SK-N-SH (cell line): ENCODE data around the gene COL12A1. TPM values are rescaled to one million over a fixed set of nuclear protein-coding genes. Genes with fewer than 3 reads are reported as not detected.

ENCODE experiments used
- CTCF ChIA-PET: fragments of 300-600, 350-600 bp; formaldehyde crosslinking; extraction: SDS; loops from one replicate; lab custom pipeline; 2021; lab: Yijun Ruan, JAX
- POLR2A ChIA-PET: fragments of 350-600 bp; sonication (Branson Sonifier 250); formaldehyde crosslinking; extraction: SDS; loops from one replicate; lab custom pipeline; 2020; ENCODE audit warnings: antibody characterized with exemption, inconsistent platforms; lab: Yijun Ruan, JAX
- DNase-seq: peaks from one replicate; pipeline ENCODE4 v3.0.0; 2012
- H2AFZ ChIP-seq: fragments of 200-600 bp; sonication (generic); 2 replicates; pipeline ENCODE4 v1.8.1; 2016; ENCODE audit warnings: antibody characterized with exemption, mild to moderate bottlenecking, low read depth
- H3F3A ChIP-seq: fragments of 200-600 bp; sonication (generic); replicated peaks from 2 replicates; pipeline ENCODE3; 2016; ENCODE audit warnings: antibody characterized with exemption, mild to moderate bottlenecking; ENCODE audit not compliant: insufficient read depth
- H3K27ac ChIP-seq, 2 experiments: fragments of 200-500 bp in 1 of 2; fragments of 200-600 bp in 1 of 2; sonication (Bioruptor generic) in 1 of 2; sonication (generic), shearing (Covaris generic) in 1 of 2; 2 replicates each; pipeline versions ENCODE4 v1.5.1 to v1.6.1; 2014 to 2016; ENCODE audit warnings: low read depth in 2 of 2, inconsistent platforms in 1 of 2, low read length in 1 of 2, mild to moderate bottlenecking in 1 of 2, mixed read lengths in 1 of 2
- H3K27me3 ChIP-seq: fragments of 200-600 bp; sonication (generic), shearing (Covaris generic); 2 replicates; pipeline ENCODE4 v1.6.1; 2016; ENCODE audit warnings: mixed run types; ENCODE audit not compliant: insufficient read depth
- H3K36me3 ChIP-seq, 2 experiments: fragments of 200-500 bp in 1 of 2; fragments of 200-600 bp in 1 of 2; sonication (Bioruptor generic) in 1 of 2; sonication (generic) in 1 of 2; replicated peaks in 1 of 2; 2 replicates each; pipeline versions ENCODE3 to v1.5.1; 2014 to 2016; ENCODE audit warnings: low read length in 1 of 2, mild to moderate bottlenecking in 1 of 2; ENCODE audit not compliant: insufficient read depth in 2 of 2, control insufficient read depth in 1 of 2
- H3K4me1 ChIP-seq, 2 experiments: fragments of 200-500 bp in 1 of 2; fragments of 200-600 bp in 1 of 2; sonication (Bioruptor generic) in 1 of 2; sonication (generic), shearing (Covaris generic) in 1 of 2; 2 replicates each; pipeline versions ENCODE4 v1.5.1 to v1.6.1; 2014 to 2016; ENCODE audit warnings: low read depth in 1 of 2, low read length in 1 of 2, mixed run types in 1 of 2; ENCODE audit not compliant: insufficient read depth in 2 of 2, control insufficient read depth in 1 of 2
- H3K4me2 ChIP-seq: fragments of 200-600 bp; sonication (generic), shearing (Covaris generic); 2 replicates; pipeline ENCODE4 v1.6.1; 2017; ENCODE audit warnings: mixed run types
- H3K4me3 ChIP-seq, 2 experiments: fragments of 200-500 bp in 1 of 2; fragments of 200-600 bp in 1 of 2; sonication (Bioruptor generic) in 1 of 2; sonication (generic), shearing (Covaris generic) in 1 of 2; 2 replicates each; pipeline versions ENCODE4 v1.5.1 to v1.8.1; 2014 to 2016; ENCODE audit warnings: low read depth in 2 of 2, inconsistent platforms in 1 of 2, low read length in 1 of 2, mild to moderate bottlenecking in 1 of 2, mixed read lengths in 1 of 2, moderate library complexity in 1 of 2
- H3K79me2 ChIP-seq: fragments of 200-600 bp; sonication (generic); 2 replicates; pipeline ENCODE4 v1.8.1; 2017; ENCODE audit warnings: mild to moderate bottlenecking; ENCODE audit not compliant: insufficient read depth
- H3K9ac ChIP-seq: fragments of 200-600 bp; sonication (generic); 2 replicates; pipeline ENCODE4 v1.6.1; 2017; ENCODE audit warnings: mixed run types
- H3K9me2 ChIP-seq: fragments of 200-600 bp; sonication (generic); 2 replicates; pipeline ENCODE4 v1.6.1; 2017; ENCODE audit warnings: mixed run types
- H3K9me3 ChIP-seq: fragments of 200-600 bp; sonication (generic); 2 replicates; pipeline ENCODE4 v1.6.1; 2017; ENCODE audit warnings: mixed run types, mild to moderate bottlenecking, moderate library complexity
- H4K20me1 ChIP-seq: fragments of 200-600 bp; sonication (generic); 2 replicates; pipeline ENCODE4 v1.6.1; 2017; ENCODE audit warnings: mild to moderate bottlenecking, mixed run types; ENCODE audit not compliant: insufficient read depth
- EP300 ChIP-seq, 2 experiments: IDR thresholded peaks; 2 replicates each; pipeline versions ENCODE4 v1.4.0 to v1.6.1; 2012; ENCODE audit warnings: borderline replicate concordance in 1 of 2, low read depth in 1 of 2, low read length in 1 of 2
- EZH2phosphoT487 ChIP-seq: fragments of 200-600 bp; sonication (generic); IDR thresholded peaks from 2 replicates; pipeline ENCODE4 v1.6.1; 2017; ENCODE audit warnings: low read depth, mixed run types, mild to moderate bottlenecking, antibody characterized with exemption, moderate library complexity, borderline replicate concordance
- FOSL2 ChIP-seq: IDR thresholded peaks from 2 replicates; pipeline ENCODE4 v1.4.0; 2012; ENCODE audit warnings: low read depth, mild to moderate bottlenecking, moderate library complexity, borderline replicate concordance
- GATA2 ChIP-seq: sonication (generic); formaldehyde crosslinking; IDR thresholded peaks from 2 replicates; pipeline ENCODE4 v1.5.0; 2020; ENCODE audit warnings: mild to moderate bottlenecking, missing genetic modification reagents
- JUND ChIP-seq: IDR thresholded peaks from 2 replicates; pipeline ENCODE4 v1.4.0; 2012
- MAX ChIP-seq: IDR thresholded peaks from 2 replicates; pipeline ENCODE4 v1.4.0; 2012; ENCODE audit warnings: low read depth
- NRF1 ChIP-seq: IDR thresholded peaks from 2 replicates; pipeline ENCODE4 v1.6.1; 2012; ENCODE audit warnings: low read depth, mild to moderate bottlenecking, low read length
- RAD21 ChIP-seq: IDR thresholded peaks from 2 replicates; pipeline ENCODE4 v1.6.1; 2012; ENCODE audit warnings: mild to moderate bottlenecking, low read length
- RXRA ChIP-seq: IDR thresholded peaks from 2 replicates; pipeline ENCODE4 v1.4.0; 2012; ENCODE audit warnings: low read depth, mild to moderate bottlenecking, borderline replicate concordance
- SIN3A ChIP-seq: IDR thresholded peaks from 2 replicates; pipeline ENCODE4 v1.6.1; 2012; ENCODE audit warnings: low read depth, mild to moderate bottlenecking, low read length, moderate library complexity, borderline replicate concordance
- SMC3 ChIP-seq: IDR thresholded peaks from 2 replicates; pipeline ENCODE4 v1.6.1; 2012; ENCODE audit warnings: low read depth, low read length, improper control_type of control experiment
- TCF12 ChIP-seq: IDR thresholded peaks from 2 replicates; pipeline ENCODE4 v1.4.0; 2012
- USF1 ChIP-seq: IDR thresholded peaks from 2 replicates; pipeline ENCODE4 v1.4.0; 2012; ENCODE audit warnings: low read depth, borderline replicate concordance
- WGBS: methylation state at CpG from one replicate; pipeline ENCODE4 v1.1.6; 2017; ENCODE audit warnings: low lambda C conversion rate; 5-methylcytosine and 5-hydroxymethylcytosine counted together
- polyA plus RNA-seq, 3 experiments: library from polyadenylated mRNA; depleted of rRNA; stranded (reverse); fragments of >200 nt; gene quantifications; 2 replicates each; pipeline ENCODE4 v1.2.3, GENCODE V29; 2012
- TF ChIP-seq, protein P1 (sequence below): IDR thresholded peaks from 2 replicates; pipeline ENCODE4; 2012
- TF ChIP-seq, protein P2 (sequence below): IDR thresholded peaks from 2 replicates; pipeline ENCODE4 v1.4.0; 2012; ENCODE audit warnings: low read depth, borderline replicate concordance

Gene COL12A1
- polyA plus RNA-seq, 1 of the 3 experiments (the other 2 are of a cell fraction), result 0.03 TPM

DNA sequence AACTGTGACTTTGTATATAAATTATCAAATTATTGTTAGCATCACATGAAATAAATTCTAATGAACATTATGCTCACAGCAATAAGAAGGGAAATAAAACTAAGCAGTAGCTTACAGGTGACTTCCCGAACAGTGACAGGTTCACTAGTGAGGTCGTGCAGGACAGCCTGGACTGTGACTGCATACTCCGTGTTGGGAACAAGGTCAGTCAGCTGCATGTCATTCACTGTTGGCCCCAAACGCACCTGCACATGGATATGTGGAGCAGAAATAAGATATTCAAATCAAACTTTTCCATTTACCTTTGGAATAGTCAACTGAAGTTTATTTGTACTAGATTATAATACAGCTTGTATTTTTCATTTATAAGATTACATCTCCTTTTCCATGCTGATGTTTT is 60.6 kb downstream of the COL12A1 start:
- 5% methylated on average over 4 of the region's 4 CpGs for WGBS
- no peaks in the 10 kb centered on the region for H3K4me1 ChIP-seq
- no peak overlapping the region for H3K9ac ChIP-seq
- no peak overlapping the region for H3K4me2 ChIP-seq
- ChIA-PET CTCF (no interaction called here), POLR2A (no interaction called here)
- H3F3A ChIP-seq, result no peaks in the 10 kb centered on the region
- H3K9me3 ChIP-seq, result no peaks in the 10 kb centered on the region
- H4K20me1 ChIP-seq, result no peaks in the 10 kb centered on the region
- no peak for DNase-seq
- H3K27me3 ChIP-seq, result no peaks in the 10 kb centered on the region; the same call in 1 of the 2 replicates
- H3K4me3 ChIP-seq, result no peak overlapping the region
- no peaks in the 10 kb centered on the region for H3K9me2 ChIP-seq
- no peak for TF ChIP-seq FOSL2
- no peak for TF ChIP-seq EP300 (IDR thresholded peaks at IDR 0.05; ENCODE audit: borderline replicate concordance in 1 of 2, low read depth in 1 of 2, low read length in 1 of 2)
- TF ChIP-seq, protein P1, sequence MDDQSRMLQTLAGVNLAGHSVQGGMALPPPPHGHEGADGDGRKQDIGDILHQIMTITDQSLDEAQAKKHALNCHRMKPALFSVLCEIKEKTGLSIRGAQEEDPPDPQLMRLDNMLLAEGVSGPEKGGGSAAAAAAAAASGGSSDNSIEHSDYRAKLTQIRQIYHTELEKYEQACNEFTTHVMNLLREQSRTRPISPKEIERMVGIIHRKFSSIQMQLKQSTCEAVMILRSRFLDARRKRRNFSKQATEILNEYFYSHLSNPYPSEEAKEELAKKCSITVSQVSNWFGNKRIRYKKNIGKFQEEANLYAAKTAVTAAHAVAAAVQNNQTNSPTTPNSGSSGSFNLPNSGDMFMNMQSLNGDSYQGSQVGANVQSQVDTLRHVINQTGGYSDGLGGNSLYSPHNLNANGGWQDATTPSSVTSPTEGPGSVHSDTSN, result no peak
- no peak for TF ChIP-seq RXRA
- TF ChIP-seq RAD21, result no peak
- TF ChIP-seq USF1, result no peak
- TF ChIP-seq SMC3, result no peak
- TF ChIP-seq, protein P2, sequence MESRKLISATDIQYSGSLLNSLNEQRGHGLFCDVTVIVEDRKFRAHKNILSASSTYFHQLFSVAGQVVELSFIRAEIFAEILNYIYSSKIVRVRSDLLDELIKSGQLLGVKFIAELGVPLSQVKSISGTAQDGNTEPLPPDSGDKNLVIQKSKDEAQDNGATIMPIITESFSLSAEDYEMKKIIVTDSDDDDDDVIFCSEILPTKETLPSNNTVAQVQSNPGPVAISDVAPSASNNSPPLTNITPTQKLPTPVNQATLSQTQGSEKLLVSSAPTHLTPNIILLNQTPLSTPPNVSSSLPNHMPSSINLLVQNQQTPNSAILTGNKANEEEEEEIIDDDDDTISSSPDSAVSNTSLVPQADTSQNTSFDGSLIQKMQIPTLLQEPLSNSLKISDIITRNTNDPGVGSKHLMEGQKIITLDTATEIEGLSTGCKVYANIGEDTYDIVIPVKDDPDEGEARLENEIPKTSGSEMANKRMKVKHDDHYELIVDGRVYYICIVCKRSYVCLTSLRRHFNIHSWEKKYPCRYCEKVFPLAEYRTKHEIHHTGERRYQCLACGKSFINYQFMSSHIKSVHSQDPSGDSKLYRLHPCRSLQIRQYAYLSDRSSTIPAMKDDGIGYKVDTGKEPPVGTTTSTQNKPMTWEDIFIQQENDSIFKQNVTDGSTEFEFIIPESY, result no peak
- no peak for TF ChIP-seq TCF12
- no peak for TF ChIP-seq NRF1
- no peaks in the 10 kb centered on the region for H3K79me2 ChIP-seq
- H2AFZ ChIP-seq, result no peak overlapping the region
- H3K36me3 ChIP-seq, result no peaks in the 10 kb centered on the region
- no peak overlapping the region for H3K27ac ChIP-seq

GRCh38 chr6:75144386-75144785 is 61.5 kb downstream of the COL12A1 start:
- CTCF ChIA-PET, result no interaction called here
- 14% methylated on average over 1 of the region's 1 CpG for WGBS

More at GRCh38 chr6:75144386-75144785, 61.5 kb downstream of the COL12A1 start:
- Histone ChIP-seq H3F3A (no peaks in the 10 kb centered on the region), H4K20me1 (no peaks in the 10 kb centered on the region), H3K9me3 (no peaks in the 10 kb centered on the region), H3K36me3 (no peaks in the 10 kb centered on the region), H3K9ac (no peak overlapping the region), H3K9me2 (no peaks in the 10 kb centered on the region), H3K4me3 (no peak overlapping the region), H3K4me2 (no peak overlapping the region), H3K4me1 (no peaks in the 10 kb centered on the region), H3K27me3 (no peaks in the 10 kb centered on the region; the same call in 1 of the 2 replicates), H2AFZ (no peak overlapping the region), H3K27ac (no peak overlapping the region), H3K79me2 (no peaks in the 10 kb centered on the region)
- POLR2A ChIA-PET, result no interaction called here
- TF ChIP-seq, protein P2, result no peak
- TF ChIP-seq FOSL2 (no peak), NRF1 (no peak), EZH2phosphoT487 (no peak), SMC3 (no peak), JUND (no peak), GATA2 (no peak), SIN3A (no peak), MAX (no peak), USF1 (no peak)
- no peak for DNase-seq
